Endothelial cell of umbilical vein (primary cell): ENCODE data around the gene CCDC195.

ENCODE experiments used
- CTCF ChIP-seq, 2 donors: IDR thresholded peaks; 1 replicate in 1 of 2; 2 replicates in 1 of 2; pipeline ENCODE4 v1.5.1; 2011; ENCODE audit warnings: low read length in 2 of 2, mild to moderate bottlenecking in 2 of 2, moderate library complexity in 2 of 2, control low read depth in 1 of 2, inconsistent platforms in 1 of 2, low read depth in 1 of 2; ENCODE audit not compliant: insufficient read depth in 1 of 2; ENCODE audit errors: extremely low read depth in 1 of 2
- POLR2A ChIP-seq: IDR thresholded peaks from 2 replicates; pipeline ENCODE4 v1.6.1; 2012; ENCODE audit warnings: low read depth, mild to moderate bottlenecking, control low read depth, low read length
- POLR2AphosphoS5 ChIP-seq: IDR thresholded peaks from 2 replicates; pipeline ENCODE4 v1.6.1; 2012; ENCODE audit warnings: low read depth, mild to moderate bottlenecking, control low read depth, low read length, moderate library complexity; ENCODE audit not compliant: insufficient read depth
- TF ChIP-seq, protein P1 (sequence below): IDR thresholded peaks from 2 replicates; pipeline ENCODE4 v1.6.1; 2011; ENCODE audit not compliant: insufficient read depth, insufficient read length

GRCh38 chr2:224659714-224660113 is 56.5 kb downstream of the CCDC195 start:
- TF ChIP-seq CTCF (IDR thresholded peaks at IDR 0.05; ENCODE audit: extremely low read depth in 1 of 2, insufficient read depth in 1 of 2, low read depth in 1 of 2, low read length in 2 of 2) (no peak), POLR2AphosphoS5 (no peak), POLR2A (no peak)
- TF ChIP-seq, protein P1, sequence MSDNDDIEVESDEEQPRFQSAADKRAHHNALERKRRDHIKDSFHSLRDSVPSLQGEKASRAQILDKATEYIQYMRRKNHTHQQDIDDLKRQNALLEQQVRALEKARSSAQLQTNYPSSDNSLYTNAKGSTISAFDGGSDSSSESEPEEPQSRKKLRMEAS = no peak
